Embryonic facial prominence (tissue), 1 donor: Measurements from ENCODE around the gene TTLL4.

Experiments
- DNase-seq: peaks from one replicate; pipeline ENCODE4 v3.0.0-alpha.2; 2016; ENCODE audit errors: extremely low spot score

The TTLL4 gene, protein sequence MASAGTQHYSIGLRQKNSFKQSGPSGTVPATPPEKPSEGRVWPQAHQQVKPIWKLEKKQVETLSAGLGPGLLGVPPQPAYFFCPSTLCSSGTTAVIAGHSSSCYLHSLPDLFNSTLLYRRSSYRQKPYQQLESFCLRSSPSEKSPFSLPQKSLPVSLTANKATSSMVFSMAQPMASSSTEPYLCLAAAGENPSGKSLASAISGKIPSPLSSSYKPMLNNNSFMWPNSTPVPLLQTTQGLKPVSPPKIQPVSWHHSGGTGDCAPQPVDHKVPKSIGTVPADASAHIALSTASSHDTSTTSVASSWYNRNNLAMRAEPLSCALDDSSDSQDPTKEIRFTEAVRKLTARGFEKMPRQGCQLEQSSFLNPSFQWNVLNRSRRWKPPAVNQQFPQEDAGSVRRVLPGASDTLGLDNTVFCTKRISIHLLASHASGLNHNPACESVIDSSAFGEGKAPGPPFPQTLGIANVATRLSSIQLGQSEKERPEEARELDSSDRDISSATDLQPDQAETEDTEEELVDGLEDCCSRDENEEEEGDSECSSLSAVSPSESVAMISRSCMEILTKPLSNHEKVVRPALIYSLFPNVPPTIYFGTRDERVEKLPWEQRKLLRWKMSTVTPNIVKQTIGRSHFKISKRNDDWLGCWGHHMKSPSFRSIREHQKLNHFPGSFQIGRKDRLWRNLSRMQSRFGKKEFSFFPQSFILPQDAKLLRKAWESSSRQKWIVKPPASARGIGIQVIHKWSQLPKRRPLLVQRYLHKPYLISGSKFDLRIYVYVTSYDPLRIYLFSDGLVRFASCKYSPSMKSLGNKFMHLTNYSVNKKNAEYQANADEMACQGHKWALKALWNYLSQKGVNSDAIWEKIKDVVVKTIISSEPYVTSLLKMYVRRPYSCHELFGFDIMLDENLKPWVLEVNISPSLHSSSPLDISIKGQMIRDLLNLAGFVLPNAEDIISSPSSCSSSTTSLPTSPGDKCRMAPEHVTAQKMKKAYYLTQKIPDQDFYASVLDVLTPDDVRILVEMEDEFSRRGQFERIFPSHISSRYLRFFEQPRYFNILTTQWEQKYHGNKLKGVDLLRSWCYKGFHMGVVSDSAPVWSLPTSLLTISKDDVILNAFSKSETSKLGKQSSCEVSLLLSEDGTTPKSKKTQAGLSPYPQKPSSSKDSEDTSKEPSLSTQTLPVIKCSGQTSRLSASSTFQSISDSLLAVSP

DNA sequence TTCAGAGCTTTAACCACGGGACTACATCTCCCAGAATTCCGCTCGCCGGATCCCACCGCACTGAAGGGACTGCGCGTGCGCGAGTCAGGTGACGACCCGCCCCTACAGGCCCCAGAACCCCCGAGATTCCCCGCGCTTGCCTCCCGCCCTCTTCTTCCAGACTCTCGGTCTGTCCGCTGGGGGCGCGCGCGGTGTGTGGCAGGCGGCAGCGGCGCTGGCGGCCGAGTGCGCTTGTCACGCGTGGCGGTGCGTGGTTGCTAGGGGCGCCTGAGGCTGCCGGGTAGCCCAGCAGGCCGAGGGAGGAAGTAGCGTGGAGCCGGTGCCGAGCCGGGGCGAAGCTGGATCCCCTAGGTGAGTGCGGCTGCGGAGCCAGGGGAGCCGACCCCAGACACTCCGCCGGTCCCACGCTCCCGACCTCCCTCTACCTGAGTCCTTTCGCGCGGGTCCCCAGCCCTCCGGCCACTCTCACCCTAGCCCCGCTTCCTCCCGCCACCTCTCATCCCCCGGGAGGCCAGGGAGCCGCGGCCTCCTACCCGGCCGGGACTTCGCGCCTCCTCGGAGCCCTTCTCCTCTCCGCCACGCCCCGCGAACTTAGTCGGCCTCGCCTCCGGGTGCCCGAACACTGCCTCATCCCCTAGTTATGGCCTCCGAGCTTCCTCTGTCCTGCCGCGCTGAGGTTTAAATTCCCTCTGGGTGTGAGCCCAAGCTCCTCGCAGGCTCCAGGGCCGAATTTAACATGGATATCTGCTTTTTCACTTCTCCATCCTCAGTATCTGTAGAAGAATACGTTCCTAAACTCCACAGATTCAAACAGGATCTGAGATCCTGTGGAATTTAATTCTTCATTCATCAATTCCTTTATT is at the start of gene TTLL4:
TSS of gene TTLL4 (plus strand) at position 149 of the 863 bp plus-strand sequence. CDS start 26,842 bp downstream, outside the sequence.
- DNase-seq, result peak; percentile 92

DNA sequence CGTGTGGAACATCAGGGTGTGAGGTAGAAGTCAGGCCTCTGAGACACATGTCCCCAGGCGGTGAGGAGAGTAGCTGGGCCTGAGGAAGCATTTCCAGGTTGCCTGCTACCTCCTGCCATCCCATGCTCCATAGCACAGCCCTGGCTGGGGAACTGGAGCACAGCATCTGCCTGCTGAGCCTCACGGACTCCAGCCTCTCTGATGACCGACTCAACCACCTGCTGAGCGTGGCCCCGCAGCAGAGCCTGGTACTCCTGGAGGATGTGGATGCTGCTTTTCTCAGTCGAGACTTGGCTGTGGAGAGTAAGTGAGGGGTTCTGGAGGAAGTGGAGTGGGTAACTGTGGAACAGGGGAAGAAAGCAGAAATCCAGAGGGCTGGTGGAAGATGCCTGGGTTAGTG is 48.3 kb upstream of the TTLL4 start:
- DNase-seq, result no peak

DNA sequence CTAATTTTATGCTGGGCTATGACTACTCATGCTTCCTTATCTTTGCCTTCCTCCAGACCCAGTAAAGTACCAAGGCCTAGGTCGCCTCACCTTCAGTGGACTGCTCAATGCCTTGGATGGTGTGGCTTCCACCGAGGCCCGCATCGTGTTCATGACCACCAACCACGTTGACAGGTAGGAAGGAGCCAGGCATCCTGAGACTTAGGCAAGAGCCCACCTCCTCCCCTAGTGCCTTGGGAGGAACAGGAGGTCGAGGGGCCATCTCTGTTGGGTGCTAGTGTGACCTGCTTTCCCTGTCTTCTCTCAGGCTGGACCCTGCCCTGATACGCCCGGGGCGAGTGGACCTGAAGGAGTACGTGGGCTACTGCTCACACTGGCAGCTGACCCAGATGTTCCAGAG is 47.8 kb upstream of the TTLL4 start:
- DNase-seq, result no peak

DNA sequence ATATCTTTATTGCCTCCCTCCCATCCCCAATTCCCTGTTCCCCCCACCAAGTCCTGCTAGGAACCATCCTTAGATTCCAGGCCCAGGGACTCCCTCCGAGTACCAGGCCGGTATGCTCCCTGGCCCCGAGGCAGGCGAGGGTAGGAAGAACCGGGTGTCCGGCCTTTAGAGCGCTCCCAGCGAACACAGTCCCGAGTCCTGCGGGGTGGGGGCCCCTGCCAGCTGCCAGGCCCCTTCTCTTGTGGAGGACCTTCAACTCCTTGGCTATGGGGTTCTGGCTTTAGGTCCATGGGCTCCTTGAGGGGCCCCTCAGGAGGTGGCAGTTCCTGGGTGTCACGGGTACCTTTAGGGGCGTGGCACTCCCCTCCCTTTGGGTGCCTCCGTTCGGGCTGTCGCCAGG is 46.7 kb upstream of the TTLL4 start:
- DNase-seq, result no peak

DNA sequence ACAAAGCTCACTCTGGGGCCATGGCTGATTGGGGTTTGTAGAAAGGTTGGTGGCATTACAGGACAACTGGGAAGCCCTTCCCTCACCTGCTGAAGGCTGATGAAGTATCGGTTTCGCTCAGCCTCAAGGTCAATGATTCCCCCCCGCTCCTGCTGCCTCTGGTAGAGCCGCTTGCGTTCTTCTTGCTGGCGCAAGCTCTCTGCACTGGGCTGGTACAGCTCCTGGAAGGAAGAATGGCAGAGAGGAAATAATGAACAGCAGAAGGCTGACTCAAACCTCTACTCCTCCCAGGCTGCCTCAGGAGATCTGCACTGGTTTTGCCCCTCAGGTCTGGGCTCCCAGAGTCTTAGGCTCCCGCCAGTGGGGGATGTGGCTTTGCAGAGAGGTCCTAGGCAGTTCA is 46.0 kb upstream of the TTLL4 start:
- DNase-seq, result no peak

DNA sequence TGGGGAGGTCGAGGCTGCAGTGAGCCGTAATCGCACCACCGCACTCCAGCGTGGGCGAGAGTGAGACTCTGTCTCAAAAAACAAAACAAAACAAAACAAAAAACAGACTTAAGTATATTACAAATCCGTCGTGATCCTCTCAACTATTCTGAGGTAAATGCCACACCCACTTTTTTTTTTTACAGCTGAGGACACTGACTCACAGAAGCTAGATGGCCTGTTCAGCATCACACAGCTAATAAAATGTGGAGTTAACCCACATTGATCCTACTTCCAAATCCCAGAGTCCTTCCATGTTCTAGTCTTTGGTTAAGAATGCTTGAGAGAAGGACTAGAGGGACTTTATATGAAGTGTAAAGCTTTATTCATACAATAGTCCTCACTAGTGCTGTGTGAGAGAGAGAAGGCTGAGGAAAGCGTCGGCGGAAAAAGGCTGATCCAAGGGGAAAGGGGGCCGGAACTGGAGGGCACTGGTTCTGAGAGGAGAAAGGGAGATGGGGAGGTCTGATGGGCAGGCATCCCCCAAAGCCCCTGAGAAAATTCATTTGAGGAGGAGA is 39.5 kb upstream of the TTLL4 start:
- no peak for DNase-seq

DNA sequence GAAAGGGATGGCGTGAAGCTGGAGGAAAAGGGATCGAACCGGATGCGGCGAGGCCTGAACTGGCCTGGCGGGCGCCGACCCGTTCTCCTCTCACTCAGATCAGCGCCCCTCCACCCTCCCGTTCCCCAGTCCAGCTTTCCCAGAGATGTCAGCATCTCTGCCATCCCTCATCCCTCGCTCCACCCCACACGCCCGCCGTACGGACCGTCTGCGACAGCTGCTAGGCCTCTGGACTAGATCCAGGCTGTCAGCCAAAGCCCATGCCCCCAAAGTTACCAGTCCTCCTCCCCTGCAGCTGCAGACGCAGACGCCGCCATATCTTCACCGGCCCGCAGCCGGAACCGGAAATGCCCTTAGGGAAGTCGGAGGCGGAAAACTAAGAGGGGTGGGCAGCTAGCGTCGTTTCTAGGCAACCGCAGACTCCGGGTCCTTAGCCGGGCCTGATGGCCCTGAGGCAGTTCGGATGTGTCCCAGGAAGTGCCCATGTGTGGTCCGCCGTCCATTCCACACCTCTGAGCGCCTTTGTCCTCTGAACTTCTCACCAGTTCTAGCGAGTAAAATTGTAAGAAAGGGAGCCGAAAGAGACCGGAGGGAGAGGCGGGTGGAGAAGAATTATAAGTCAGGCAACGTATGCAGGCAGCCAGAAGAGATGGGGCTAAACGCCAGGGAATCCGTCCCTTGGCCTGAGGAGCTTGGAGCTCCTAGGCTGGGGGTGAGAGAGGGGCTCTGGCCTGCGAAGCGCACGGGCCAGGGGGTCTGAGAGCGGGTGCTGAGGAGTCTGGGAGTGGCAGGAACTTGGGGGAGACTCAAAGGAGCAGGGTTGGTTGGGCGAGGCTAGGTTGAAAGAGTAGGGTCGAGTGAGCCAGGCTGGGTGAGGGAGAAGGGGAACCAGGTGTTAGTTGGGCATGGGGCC is 38.7 kb upstream of the TTLL4 start, which contains the start of the genes RNF25 and STK36:
TSS of gene RNF25 (minus strand) at position 349 of the 913 bp plus-strand sequence. CDS start at position 317, 32 bp downstream.
TSS of gene STK36 (plus strand) at position 433 of the 913 bp plus-strand sequence. CDS start 744 bp downstream, outside the sequence.
- DNase-seq, result peak; percentile 91

DNA sequence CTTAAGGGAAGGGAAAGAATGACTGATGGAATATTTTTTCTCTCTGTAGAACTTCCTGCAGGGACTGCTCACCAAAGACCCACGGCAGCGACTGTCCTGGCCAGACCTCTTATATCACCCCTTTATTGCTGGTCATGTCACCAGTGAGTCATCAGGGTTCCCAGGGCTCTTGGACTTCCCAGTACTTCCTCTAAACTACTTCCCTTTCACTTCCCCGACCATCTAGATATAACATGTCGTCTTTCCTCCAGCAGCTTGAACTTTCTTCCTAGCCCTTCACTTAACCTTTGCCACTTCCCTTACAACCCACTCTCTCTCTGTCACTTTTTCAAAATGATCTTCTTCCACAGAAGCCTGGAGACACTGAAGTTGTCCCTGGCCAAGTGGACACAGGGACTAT is 31.5 kb upstream of the TTLL4 start:
- no peak for DNase-seq

DNA sequence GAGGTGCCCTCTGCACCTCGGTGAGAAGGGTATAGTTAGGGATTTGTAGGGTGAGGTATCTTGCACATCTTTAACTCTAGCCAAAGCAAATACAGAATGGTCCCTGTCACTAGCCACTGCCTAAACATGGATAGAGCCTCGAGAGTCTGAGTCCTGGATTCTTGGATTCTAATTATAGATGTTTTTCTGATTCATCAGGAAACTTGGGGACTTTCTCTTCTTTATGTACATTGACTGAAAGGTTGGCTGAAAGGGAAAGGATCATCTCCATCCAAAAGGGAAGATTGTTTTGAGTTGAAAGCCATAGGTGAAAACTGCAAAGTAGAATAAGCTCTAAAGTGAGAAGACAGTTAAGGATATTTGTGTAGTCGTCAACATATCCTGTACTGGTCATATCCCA is 30.6 kb upstream of the TTLL4 start:
- no peak for DNase-seq

DNA sequence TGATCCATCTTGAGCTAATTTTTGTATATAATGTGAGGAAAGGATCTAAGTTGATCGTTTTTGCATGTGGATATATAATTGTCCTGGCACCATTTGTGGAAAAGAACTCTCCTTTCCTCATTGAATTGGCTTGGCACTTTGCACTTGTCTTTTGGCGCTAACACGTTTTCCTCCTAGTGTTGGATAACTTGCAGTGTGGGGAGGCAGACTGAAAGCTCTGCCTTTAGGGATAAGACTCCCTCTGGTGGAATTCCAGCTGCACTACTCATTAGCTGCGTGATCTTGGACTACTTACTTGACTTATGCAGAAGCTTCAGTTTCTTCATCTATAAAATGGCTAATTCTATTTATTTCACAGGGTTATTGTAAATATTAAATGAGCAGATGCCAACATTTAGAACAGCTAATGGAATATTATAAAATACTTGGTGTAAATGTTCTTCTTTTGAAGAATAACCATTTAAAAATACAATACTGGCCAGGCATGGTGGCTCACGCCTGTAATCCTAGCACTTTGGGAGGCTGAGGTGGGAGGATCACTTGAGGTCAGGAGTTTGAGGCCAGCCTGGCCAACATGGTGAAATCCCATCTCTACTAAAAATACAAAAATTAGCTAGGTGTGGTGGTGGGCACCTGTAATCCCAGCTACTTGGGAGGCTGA is 23.1 kb upstream of the TTLL4 start:
- peak; percentile 52 for DNase-seq

DNA sequence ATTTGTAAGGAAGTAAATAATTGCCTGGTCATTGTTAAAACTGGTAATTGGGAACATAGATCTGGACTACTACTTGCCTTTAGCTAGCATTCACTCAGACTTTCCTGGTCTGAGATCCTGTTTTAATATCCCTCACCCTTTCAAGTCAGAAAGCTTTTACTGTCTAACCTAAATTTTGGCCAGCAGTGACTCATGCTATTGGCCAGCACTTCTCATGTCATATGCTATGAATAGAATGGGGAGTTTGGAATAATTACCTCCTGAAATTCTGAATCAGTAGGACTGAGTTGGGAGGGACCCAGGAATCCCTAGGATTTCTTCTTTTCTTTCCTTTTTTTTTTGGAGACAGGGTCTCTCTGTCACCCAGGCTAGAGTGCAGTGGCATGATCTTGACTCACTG is 19.4 kb upstream of the TTLL4 start:
- DNase-seq, result no peak

DNA sequence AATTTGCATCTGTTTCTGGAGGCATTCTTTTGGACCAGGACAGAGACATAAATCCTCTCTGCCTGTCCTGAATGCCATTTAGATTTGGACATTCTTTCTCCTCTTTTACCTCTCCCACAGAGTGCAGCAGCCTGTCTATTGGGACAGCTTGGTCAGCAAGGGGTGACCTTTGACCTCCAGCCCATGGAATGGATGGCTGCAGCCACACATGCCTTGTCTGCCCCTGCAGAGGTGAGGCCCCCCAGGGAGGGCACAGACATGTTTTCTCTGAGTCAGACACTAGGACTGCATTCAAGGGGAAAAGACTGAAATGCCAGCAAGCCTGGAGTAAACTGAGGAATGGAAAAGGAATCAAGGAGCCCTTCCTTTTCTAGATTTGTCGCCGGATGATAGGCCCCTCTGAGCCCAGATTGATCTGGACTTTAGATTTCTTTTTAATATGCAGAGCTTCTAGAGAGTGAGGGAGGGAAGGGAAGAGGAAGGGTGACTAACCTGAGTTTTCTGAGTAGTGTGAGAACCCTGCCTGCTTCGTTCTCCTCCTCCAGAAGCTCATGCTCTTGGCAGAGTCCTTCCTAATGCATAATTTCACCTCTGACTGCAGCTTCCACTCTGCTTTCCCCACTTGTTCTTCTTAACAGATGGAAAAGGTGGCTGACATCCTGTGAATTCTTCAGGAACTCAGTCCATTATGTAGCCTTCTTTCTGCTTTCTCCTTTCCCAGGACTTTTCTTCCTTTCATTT is 16.1 kb upstream of the TTLL4 start:
- DNase-seq, result no peak

DNA sequence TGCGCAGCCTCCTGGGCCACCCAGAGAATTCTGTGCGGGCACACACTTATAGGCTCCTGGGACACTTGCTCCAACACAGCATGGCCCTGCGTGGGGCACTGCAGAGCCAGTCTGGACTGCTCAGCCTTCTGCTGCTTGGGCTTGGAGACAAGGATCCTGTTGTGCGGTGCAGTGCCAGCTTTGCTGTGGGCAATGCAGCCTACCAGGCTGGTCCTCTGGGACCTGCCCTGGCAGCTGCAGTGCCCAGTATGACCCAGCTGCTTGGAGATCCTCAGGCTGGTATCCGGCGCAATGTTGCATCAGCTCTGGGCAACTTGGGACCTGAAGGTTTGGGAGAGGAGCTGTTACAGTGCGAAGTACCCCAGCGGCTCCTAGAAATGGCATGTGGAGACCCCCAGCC is 11.8 kb upstream of the TTLL4 start:
- no peak for DNase-seq

DNA sequence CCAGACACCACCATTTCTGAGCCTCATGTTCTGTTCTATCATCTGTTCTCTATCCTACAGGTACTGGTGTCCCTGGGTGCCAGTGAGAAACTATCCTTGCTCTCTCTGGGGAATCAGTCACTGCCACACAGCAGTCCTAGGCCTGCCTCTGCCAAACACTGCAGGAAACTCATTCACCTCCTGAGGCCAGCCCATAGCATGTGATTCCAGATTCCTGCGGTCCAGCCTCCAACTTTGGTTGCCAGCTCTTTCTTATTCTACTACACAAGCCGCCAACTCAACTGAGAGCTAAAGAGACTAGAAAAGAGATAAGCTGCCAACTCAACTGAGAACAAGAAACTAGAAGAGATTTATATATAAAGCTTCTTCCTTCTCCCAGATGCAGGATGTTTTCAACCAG is 8.8 kb upstream of the TTLL4 start:
- DNase-seq, result no peak

DNA sequence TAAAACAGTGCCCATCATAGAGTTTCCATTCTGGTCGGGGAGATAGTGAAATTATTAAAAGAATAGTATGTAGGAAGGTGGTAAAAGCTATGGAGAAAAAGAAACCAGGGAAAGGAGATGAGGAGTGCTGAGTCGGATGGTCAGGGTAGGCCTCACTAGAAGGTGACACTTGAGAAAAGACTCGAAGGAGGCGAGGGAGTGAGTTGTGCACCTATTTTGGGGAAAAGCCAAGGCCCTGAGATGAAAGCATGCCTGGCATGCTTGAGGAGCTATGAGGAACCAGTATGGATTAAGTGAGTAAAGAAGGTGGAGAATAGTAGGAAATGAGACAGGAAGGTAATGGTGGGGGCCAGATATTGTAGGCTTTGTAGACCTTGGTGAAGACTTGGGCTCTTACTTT is 7.3 kb upstream of the TTLL4 start:
- no peak for DNase-seq

DNA sequence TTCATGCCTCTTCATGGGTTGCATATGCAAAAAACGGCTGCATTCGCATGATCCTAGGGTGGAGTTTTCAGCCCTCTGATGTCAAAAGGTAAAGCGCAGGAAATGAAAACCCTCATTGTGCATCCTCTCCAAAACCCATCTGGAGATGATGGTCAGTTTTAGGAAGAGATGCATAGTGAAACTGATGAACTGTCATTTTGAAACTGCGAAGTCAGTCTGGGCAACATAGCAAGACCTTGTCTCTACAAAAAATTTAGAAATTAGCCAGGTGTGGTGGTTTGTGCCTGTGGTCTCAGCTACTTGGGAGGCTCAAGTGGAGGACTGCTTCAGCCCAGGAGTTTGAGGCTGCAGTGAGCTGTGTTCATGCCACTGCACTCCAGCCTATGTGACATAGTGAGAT is 2.5 kb upstream of the TTLL4 start:
- DNase-seq, result no peak

DNA sequence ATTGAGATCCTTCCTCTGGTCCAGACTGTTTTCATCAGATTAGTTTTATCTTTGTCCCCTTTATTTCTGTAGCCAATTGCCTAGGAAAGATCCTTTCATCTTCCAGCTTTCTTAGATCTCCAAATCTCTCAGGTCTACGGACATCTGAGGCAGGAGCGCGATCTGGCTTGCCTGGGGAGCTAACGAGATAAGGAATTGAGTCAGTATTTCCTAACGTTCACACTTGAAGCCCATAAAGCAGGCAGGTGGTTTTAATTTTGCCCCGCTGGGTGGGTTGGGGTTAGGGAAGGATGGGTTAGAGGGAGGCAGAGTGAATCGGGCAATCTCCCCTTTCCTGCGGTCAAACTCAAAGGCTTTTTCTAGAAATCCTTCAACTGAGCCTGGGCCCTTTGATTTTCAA is 727 bp upstream of the TTLL4 start:
- no peak for DNase-seq

DNA sequence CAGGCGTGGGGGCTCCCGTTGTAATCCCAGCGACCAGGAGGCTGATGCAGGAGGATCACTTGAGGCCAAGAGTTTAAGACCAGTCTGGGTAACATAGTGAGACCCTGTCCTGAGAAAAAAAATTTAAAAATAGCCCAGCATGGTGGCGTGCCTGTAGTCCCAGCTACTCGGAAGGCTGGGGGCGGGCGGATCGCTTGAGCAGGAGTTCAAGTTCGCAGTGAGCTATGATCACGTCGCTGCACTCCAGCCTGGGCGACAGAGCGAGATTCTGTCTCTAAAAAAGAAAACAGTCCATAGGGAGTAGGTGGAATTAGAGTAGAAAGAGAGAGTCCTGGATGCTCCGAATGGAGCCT is 325 bp upstream of the TTLL4 start:
- DNase-seq, result no peak

DNA sequence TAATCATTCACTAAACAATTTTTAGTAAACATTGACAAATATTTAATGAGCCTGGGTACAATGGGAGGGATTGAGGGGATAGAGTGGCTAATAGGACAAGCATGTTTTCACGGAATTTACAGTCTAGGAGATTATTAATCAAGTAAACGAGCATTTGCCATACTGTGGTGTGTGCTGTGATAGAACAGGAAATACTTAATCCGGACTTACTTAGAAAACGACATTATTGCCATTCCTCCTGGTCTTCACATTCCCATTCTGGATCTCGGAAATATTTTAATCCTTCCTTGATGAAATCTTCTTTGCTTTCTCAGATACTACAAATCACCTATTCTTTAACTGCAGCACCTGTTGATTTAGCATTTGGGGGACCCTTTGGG is 905 bp downstream of the TTLL4 start:
- no peak for DNase-seq
